Activated B cell treated with CpG ODN at 0.5 μM for 24 hours (primary cell): Measurements from ENCODE around the gene XPC. TPM values are rescaled to one million over a fixed set of nuclear protein-coding genes. Genes with fewer than 3 reads are reported as not detected.

Experiments
- ATAC-seq: fragments of 200-7000 bp; cut with Tn5 transposase; one replicate; pipeline ENCODE4 v1.10.0; 2021; ENCODE audit warnings: low read depth, mild to moderate bottlenecking, moderate library complexity
- CTCF ChIA-PET: fragments of 350-600 bp; sonication (Branson Sonifier 250); formaldehyde crosslinking; loops from one replicate; lab custom pipeline; 2021; ENCODE audit warnings: antibody characterized with exemption; lab: Charles Lee
- POLR2A ChIA-PET: fragments of 350-600 bp; sonication (Branson Sonifier 250); formaldehyde crosslinking; loops from one replicate; lab custom pipeline; 2021; ENCODE audit warnings: antibody characterized with exemption; lab: Charles Lee
- DNase-seq: peaks from one replicate; pipeline ENCODE4 v3.0.0; 2022
- H3K27ac Mint-ChIP-seq: one replicate; pipeline ENCODE4 v1.8.0; 2020; ENCODE audit warnings: mixed read lengths
- H3K27me3 Mint-ChIP-seq: one replicate; pipeline ENCODE4 v1.8.0; 2021; ENCODE audit warnings: mixed read lengths
- H3K36me3 Mint-ChIP-seq: one replicate; pipeline ENCODE4 v1.8.0; 2021; ENCODE audit warnings: low read depth, mixed read lengths
- H3K4me1 Mint-ChIP-seq: one replicate; pipeline ENCODE4 v1.8.0; 2021; ENCODE audit warnings: mixed read lengths
- H3K4me3 Mint-ChIP-seq: one replicate; pipeline ENCODE4 v1.8.0; 2020; ENCODE audit warnings: mild to moderate bottlenecking, mixed read lengths
- H3K9me3 Mint-ChIP-seq: one replicate; pipeline ENCODE4 v1.8.0; 2020; ENCODE audit warnings: mixed read lengths
- CTCF ChIP-seq: fragments of 200-600 bp; IDR thresholded peaks from one replicate; pipeline ENCODE4 v1.8.0; 2022; ENCODE audit warnings: antibody characterized with exemption, mild to moderate bottlenecking
- intact Hi-C: fragments of 100-400 bp; cut with micrococcal nuclease; formaldehyde crosslinking; loops from one replicate; pipeline ENCODE4 v1.15.1; 2024
- total RNA-seq: library from RNA; stranded (reverse); gene quantifications from 2 replicates; pipeline ENCODE4 v1.2.3, GENCODE V29; 2022

Gene XPC
- total RNA-seq, 1 donor from 2014 or later = 35.4 TPM

- ChIA-PET POLR2A (no interaction called here), CTCF (no interaction called here)
- no peak for TF ChIP-seq CTCF
- Mint-ChIP-seq H3K4me3 (no peak overlapping the region), H3K27ac (peak overlapping the region; percentile 75), H3K4me1 (peaks cover 59% of the 10 kb centered on the region), H3K36me3 (peaks cover 46% of the 10 kb centered on the region), H3K27me3 (no peaks in the 10 kb centered on the region), H3K9me3 (no peaks in the 10 kb centered on the region)
- ATAC-seq (no peak), DNase-seq (no peak)
- intact Hi-C loops = loop anchor here (2.0 to 10.0 kb wide), 2 partner anchors 16 to 680 kb away; no protein-coding TSS in a partner anchor
Measured at GRCh38 chr3:14174483-14174882, 3.9 kb downstream of the XPC start.

- H3K36me3 Mint-ChIP-seq = peaks cover 57% of the 10 kb centered on the region
Measured at GRCh38 chr3:14172496-14172895, 5.9 kb downstream of the XPC start.

GRCh38 chr3:14170531-14171159 lies 7.8 kb downstream of the XPC start:
- Mint-ChIP-seq H3K4me1 (peaks cover 26% of the 10 kb centered on the region), H3K4me3 (no peak overlapping the region)
- POLR2A ChIA-PET = no interaction called here

More at GRCh38 chr3:14172496-14172895, 5.9 kb downstream of the XPC start:
- TF ChIP-seq CTCF = no peak
- intact Hi-C loops = loop anchor here (10.0 kb wide), 1 partner anchor 678 kb away; no protein-coding TSS in a partner anchor
- DNase-seq (no peak), ATAC-seq (no peak)
- no peaks in the 10 kb centered on the region for H3K9me3 Mint-ChIP-seq
- no peak overlapping the region for H3K4me3 Mint-ChIP-seq
- ChIA-PET CTCF (no interaction called here), POLR2A (interaction anchor here (0.7 kb wide), 1 partner anchor 45 kb away, joined by 3 read pairs; no protein-coding TSS in a partner anchor)
- no peaks in the 10 kb centered on the region for H3K27me3 Mint-ChIP-seq
- H3K27ac Mint-ChIP-seq = no peak overlapping the region
- peaks cover 42% of the 10 kb centered on the region for H3K4me1 Mint-ChIP-seq

GRCh38 chr3:14169871-14170270 lies 8.5 kb downstream of the XPC start:
- CTCF ChIA-PET = no interaction called here
- Mint-ChIP-seq H3K27me3 (no peaks in the 10 kb centered on the region), H3K36me3 (peaks cover 83% of the 10 kb centered on the region), H3K4me1 (peaks cover 18% of the 10 kb centered on the region), H3K4me3 (no peak overlapping the region), H3K9me3 (no peaks in the 10 kb centered on the region), H3K27ac (no peak overlapping the region)
- ATAC-seq (no peak), DNase-seq (no peak)
- intact Hi-C loops = loop anchor here (10.0 kb wide), 1 partner anchor 675 kb away; no protein-coding TSS in a partner anchor
- no peak for TF ChIP-seq CTCF
- POLR2A ChIA-PET = no interaction called here

More at GRCh38 chr3:14170531-14171159, 7.8 kb downstream of the XPC start:
- ATAC-seq (no peak), DNase-seq (no peak)
- H3K27ac Mint-ChIP-seq = no peak overlapping the region
- no peak for TF ChIP-seq CTCF
- H3K36me3 Mint-ChIP-seq = peaks cover 76% of the 10 kb centered on the region
- CTCF ChIA-PET = no interaction called here
- intact Hi-C loops = loop anchor here (10.0 kb wide), 1 partner anchor 676 kb away; no protein-coding TSS in a partner anchor
- H3K9me3 Mint-ChIP-seq = no peaks in the 10 kb centered on the region
- no peaks in the 10 kb centered on the region for H3K27me3 Mint-ChIP-seq

GRCh38 chr3:14169435-14169834 lies 9.0 kb downstream of the XPC start:
- no peak for DNase-seq
- ChIA-PET POLR2A (no interaction called here), CTCF (no interaction called here)
- peaks cover 88% of the 10 kb centered on the region for H3K36me3 Mint-ChIP-seq
- H3K27me3 Mint-ChIP-seq = no peaks in the 10 kb centered on the region
- ATAC-seq = no peak
- H3K9me3 Mint-ChIP-seq = no peaks in the 10 kb centered on the region
- no peak overlapping the region for H3K4me3 Mint-ChIP-seq
- no peak overlapping the region for H3K27ac Mint-ChIP-seq
- intact Hi-C loops = no loop called here
- peaks cover 14% of the 10 kb centered on the region for H3K4me1 Mint-ChIP-seq
- TF ChIP-seq CTCF = no peak
